Pulmonary artery endothelial cell (primary cell): ENCODE measurements around the gene GARS1. TPM values are rescaled to one million over a fixed set of nuclear protein-coding genes. Genes with fewer than 3 reads are reported as not detected.
"Not testable (repeated sequence)": the region's sequence is repeated elsewhere in the genome, so short reads cannot be mapped to it uniquely, and the experiment has no call there.

ENCODE experiments used
- DNase-seq: peaks from one replicate; pipeline ENCODE4 v3.0.0-alpha.2; 2011; ENCODE audit warnings: low read depth, low spot score
- total RNA-seq: library from RNA; depleted of rRNA; stranded (reverse); fragments of >200 nt; gene quantifications from 2 replicates; pipeline ENCODE4 v1.2.3, GENCODE V29; 2014

Gene GARS1
- total RNA-seq, 1 donor from 2014 or later: 159 TPM

- DNase-seq: no peak
Measured at GRCh38 chr7:30572212-30572841, 22.4 kb upstream of the GARS1 start.

- DNase-seq: no peak
Measured at GRCh38 chr7:30575910-30576309, 18.8 kb upstream of the GARS1 start.

DNA sequence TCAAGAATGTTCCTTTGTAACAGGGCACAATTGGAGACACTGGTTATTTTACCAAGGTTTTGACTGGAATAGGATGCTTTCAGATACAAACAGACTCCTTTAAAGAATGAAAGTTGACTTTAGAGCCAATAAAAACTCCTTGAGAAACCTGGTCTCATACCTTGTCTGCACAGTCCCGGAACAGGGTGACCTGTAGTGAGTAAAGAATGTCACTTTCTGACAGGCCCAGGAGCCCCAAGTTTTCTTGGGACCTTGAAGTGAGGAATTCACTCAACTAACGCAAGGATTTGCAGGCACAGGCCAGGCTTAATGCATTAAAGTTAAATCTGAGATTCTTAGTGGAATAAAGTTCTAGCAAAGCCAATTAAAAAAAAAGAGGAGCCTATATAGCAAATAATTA is 11.5 kb upstream of the GARS1 start:
- no peak for DNase-seq

GRCh38 chr7:30584415-30584814 is 10.3 kb upstream of the GARS1 start:
- no peak for DNase-seq

DNA sequence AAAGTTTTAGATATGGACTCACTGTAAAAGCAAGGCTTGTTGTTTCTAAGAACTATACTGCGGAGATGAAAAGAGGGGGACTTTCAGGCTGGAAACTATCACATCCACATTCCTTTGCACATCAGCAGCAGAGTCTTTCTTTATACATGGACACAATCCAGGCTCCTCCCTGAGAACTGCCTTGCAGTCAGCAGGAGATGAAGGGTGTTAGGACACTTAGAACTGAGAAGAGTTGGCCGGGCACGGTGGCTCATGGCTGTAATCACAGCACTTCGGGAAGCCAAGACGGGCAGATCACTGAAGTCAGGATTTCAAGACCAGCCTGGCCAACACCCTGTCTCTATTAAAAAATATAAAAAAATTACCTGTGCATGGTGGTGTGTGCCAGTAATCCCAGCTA is 9.7 kb upstream of the GARS1 start:
- DNase-seq: no peak

DNA sequence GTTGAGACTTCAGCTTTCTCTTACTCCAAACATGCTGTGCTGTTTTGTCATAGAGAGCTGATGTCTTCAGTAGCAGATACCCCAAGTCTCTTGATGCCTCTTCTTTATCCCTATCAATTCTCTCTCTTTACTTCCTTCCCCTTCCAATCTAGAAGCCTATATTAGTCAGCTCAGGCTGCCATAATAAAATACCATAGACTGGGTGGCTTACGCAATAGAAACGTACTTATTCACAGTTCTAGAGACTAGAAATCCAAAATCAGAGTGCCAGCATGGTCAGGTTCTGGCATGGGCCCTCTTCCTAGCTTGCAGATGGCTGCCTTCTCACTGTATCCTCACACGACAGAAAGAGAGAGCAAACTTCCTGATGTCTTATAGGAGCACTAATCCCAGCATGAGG is 9.0 kb upstream of the GARS1 start:
- DNase-seq: no peak

DNA sequence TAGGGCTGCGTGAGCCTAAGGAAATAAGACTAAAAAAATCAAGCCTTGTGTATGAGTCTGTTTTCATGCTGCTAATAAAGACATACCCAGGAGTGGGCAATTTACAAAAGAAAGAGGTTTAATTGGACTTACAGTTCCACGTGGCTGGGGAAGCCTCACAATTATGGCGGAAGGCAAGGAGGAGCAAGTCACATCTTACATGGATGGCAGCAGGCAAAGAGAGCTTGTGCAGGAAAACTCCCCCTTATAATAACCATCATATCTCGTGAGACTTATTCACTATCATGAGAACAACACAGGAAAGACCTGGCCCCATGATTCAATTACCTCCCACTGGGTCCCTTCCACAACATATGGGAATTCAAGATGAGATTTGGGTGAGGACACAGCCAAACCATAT is 7.1 kb upstream of the GARS1 start:
- DNase-seq: not testable (repeated sequence)

GRCh38 chr7:30589111-30589510 is 5.6 kb upstream of the GARS1 start:
- DNase-seq: no peak

DNA sequence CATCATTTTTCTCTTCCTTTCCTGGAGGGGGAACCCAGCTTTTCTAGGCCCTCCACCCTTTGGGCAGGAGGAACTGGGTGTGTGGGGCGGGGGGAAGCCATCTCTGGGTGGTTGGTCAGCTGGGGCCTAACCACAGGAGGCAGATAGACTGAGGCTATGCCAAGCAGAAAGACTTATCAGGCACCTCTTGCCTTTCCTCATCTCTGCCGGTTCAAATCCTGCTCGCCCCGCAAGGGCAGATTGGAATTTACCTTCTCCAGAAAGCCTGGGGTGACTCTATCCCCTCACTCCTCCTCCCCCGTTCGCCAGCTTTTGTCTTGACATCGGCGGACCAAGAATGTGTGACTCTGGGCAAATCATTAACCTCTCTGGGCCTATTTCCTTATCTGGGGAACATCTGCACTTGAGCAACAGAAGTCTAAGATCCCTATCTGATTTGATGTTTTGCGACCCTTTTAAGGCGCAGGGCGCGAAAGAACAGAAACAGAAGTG is 584 bp upstream of the GARS1 start:
- DNase-seq: no peak

DNA sequence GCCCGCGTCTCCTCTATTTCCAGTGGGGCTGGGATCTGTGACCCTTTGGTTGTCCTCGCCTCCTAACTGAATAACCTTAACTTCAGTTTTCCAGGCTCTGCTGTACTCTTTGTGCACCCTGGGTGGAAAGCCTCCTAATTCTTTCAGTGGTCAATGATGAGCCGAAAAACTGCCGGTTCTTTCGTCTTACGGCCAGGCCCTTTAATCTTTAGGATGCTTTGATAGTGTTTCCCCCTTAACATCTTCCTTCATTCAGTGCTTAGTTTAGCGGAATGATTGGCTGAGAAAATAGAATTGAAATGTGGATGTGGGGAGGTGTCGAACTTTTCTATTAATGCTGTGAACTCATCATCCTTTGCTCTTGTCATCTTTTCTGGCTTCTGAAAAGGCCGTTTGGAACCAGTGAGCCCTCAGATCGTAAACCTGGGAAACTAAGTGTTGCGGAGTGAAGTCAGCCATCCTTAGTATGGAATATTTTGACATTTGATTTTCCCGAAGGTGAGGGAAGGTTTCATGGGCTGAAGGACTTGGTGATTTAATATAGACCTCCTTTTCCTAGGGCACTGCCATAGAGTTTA is 847 bp downstream of the GARS1 start:
- no peak for DNase-seq

GRCh38 chr7:30596014-30596641 is 1.4 kb downstream of the GARS1 start:
- no peak for DNase-seq

- no peak for DNase-seq
Measured at GRCh38 chr7:30596721-30597120, 2.0 kb downstream of the GARS1 start.

DNA sequence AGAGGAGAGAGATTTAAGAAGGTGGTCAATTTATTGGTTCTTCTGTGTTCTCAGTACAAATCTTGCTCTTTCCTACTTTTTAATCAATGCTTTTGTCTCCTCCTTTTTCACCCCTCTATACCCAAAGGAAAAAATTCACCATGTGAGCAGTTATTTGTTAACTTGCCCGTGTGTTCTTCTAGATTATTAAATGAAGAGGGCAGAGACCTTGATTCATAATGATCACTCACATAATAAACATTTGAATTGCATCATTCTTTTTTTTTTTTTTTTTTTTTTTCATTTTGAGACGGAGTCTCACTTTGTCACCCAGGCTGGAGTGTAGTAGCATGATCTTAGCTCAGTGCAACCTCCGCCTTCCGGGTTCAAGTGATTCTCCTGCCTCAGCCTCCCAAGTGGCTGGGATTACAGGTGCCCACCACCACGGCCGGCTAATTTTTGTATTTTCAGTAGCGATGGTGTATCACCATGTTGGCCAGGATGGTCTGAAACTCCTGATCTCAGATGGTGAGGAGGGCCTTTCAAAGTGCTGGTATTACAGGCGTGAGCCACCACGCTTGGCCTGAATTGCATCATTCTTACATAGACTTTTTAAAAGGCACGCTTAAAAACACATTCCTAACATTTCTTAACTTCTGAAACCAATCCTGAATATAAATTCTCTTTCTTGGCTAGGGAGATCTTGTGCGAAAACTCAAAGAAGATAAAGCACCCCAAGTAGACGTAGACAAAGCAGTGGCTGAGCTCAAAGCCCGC is 3.6 kb downstream of the GARS1 start:
- DNase-seq: no peak

DNA sequence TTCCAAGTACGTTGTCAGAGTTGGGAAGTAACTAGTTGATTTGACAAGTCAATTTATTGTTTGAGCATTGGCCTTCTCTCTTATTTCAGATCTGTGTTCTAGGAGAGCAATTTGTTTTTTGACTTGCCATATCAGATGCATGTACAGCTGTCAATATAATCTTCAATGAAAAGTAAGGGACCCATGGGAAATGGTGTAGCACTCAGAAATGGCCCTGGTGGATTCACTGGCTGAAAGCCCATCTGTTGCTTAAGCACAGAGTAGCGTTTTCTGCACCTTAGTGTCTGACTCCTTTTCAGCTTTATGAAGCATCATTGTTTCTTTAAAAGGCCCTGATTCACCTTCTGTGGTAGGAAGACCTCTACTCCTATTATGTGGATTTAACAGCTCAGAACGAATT is 10.2 kb downstream of the GARS1 start:
- no peak for DNase-seq

- DNase-seq: no peak
Measured at GRCh38 chr7:30605832-30606231, 11.2 kb downstream of the GARS1 start.

DNA sequence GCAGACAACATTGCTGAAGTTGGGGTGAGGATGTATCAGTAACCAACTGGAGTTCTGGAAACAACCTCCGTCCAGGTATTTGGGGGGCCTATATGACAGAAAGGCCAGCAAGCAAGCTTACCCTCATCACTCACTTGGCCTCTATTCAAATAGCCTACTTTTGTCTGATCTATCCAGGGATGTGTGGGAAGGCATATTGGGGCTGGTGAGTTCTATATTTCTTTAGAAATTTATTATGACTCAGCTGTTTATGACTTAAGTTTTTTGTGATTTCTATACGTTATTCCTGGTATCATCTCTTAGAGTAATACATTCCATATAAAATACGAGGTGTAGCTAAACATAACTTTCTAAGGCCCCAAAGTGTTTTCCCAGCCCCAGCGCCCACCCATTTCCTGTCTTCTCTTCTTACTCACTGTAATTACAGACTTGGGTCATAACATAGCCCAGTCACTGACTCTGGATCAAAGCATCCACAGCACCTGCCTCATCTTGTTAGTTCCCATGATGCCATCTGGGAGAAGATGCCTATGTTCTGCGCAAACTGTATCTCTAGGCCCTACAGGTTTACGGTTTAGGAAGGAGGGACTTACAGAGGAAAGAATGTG is 18.1 kb downstream of the GARS1 start:
- DNase-seq: no peak

DNA sequence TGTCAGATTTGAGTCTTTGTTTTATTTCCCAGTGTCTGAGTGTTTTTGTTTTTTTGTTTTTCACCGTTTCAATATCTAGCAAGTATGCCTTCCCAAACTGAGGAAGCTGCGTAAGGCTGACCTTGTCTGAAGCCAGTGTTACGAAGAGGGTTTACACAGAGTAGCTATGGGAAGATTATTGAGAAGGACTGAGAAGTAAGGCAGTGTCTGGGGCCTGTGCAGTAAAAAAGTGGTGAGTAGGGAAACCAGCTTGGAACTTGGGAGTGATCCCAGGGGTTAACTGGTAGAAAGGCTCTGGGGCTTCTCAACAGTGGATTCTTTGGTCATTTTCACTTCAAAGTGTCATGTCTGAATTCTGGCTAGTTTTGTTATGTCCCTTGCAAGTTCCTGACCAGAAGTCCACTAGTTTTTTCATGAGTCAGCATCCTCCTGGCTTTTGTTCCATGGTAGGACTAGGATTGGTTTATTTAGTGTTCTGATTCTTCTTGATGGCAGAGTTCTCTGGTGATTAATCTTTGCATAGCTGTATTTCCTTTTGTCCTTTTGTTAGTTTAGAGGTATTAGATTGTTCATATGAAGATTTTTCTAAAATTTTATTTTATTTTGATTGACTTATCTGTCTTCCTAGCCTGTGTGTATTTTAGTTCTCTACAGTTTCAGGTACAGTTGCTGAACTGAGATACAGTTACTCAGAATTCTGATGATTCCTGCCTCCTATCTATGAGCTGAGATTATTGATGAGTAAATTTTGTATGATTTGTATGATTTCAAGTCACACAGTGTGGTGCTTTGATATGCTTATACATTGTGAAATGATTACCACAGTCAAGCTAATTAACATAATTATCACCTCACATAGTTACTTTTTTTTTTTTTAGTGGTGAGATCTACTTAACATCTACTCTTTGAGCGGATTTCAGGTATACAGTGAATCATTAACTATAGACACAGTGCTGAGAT is 19.0 kb downstream of the GARS1 start:
- no peak for DNase-seq

- DNase-seq: no peak
Measured at GRCh38 chr7:30616318-30616717, 21.6 kb downstream of the GARS1 start.

DNA sequence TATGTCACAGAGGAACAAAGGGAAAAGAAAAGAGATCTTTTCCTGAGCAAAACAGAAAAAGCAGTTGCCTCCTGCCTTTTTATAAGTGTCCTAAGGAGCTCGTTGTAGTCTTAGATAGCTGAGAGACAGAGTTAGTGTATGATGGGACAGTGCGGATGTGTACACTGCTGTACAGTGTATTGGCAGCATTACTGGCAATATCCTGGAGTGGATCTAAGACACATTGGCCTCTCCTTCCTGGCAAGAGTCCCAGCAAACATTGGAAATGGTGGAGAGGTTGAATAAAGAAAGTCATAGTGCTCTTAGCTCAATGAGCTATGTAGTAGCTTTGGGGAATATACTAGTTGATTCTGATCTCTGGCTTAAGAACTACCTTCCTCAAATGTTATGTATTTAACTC is 22.7 kb downstream of the GARS1 start:
- DNase-seq: no peak

GRCh38 chr7:30618080-30618676 is 23.5 kb downstream of the GARS1 start:
- no peak for DNase-seq
